Mucosa of stomach (tissue), 1 donor: ENCODE results near the gene SLAMF9.

Source experiments
- H3K27me3 ChIP-seq: one replicate; pipeline ENCODE4 v1.7.0; 2013; ENCODE audit warnings: mild to moderate bottlenecking, low read length; ENCODE audit not compliant: control insufficient read depth, insufficient read depth
- H3K36me3 ChIP-seq: one replicate; pipeline ENCODE4 v1.7.0; 2013; ENCODE audit warnings: low read length; ENCODE audit not compliant: control insufficient read depth, insufficient read depth
- H3K4me1 ChIP-seq: one replicate; pipeline ENCODE4 v1.7.0; 2013; ENCODE audit warnings: mild to moderate bottlenecking, low read length; ENCODE audit not compliant: control insufficient read depth, insufficient read depth
- H3K4me3 ChIP-seq: one replicate; pipeline ENCODE4 v1.7.0; 2013; ENCODE audit warnings: low read length
- H3K9ac ChIP-seq: one replicate; pipeline ENCODE4 v1.7.0; 2013; ENCODE audit warnings: mild to moderate bottlenecking, low read length, moderate library complexity
- H3K9me3 ChIP-seq: one replicate; pipeline ENCODE4 v1.7.0; 2013; ENCODE audit warnings: mild to moderate bottlenecking, low read length, moderate library complexity; ENCODE audit not compliant: control insufficient read depth
- donor health status: Pancreatic carcinoma.

The SLAMF9 gene

GRCh38 chr1:159953536-159954515 is at the start of gene SLAMF9:
Gene SLAMF9, minus strand, starts transcription at chr1:159954237. Its CDS starts 100 bp downstream, at chr1:159954137.
- Histone ChIP-seq H3K36me3 (no peaks in the 10 kb centered on the region), H3K9ac (no peak within 1 kb of the TSS), H3K4me3 (no peak within 1 kb of the TSS), H3K27me3 (no peaks in the 10 kb centered on the region), H3K4me1 (peaks cover 24% of the 10 kb centered on the region), H3K9me3 (no peaks in the 10 kb centered on the region)

DNA sequence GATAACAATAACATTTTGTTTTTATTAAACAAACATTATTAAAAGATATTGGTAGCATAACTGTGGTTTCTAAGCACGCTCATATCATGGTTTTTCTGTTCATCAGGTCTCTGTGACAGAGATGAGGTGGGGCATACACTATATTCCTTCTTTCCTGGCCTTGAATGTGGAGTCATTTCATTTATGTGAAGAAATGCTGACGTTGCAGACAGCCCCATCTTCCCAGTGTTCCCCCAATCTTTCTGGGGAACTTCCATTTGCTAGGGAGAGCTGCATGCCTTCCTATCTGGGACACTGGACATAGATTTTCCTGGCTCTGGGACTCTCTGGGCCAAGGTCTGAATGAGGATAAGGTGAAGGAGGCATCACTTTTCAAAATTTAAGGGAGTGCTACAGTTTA is 47.4 kb upstream of the SLAMF9 start:
- Histone ChIP-seq H3K4me1 (no peaks in the 10 kb centered on the region), H3K4me3 (no peak overlapping the region), H3K9me3 (no peaks in the 10 kb centered on the region), H3K27me3 (no peaks in the 10 kb centered on the region), H3K36me3 (no peaks in the 10 kb centered on the region), H3K9ac (no peak overlapping the region)

DNA sequence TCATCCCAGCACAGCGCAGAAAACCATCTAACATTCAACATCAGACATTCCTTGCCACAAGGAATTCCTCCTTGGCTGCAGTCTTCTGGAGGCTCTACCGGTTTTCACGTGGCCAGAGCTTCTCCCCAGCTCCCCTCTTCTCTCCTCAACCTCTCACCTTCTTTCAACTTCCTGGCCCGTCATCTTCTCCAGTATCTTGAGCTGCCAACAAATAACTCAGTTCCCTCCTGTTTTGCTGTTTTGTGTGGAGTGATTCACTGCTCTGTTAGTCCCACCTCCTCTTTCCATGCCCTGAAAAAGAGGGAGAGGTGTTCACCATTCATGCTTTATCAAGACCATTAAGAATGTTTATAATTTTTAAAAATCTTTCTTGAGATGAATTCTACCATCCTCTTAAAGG is 45.2 kb upstream of the SLAMF9 start:
- H3K9me3 ChIP-seq: no peaks in the 10 kb centered on the region
- no peaks in the 10 kb centered on the region for H3K4me1 ChIP-seq
- no peak overlapping the region for H3K9ac ChIP-seq

GRCh38 chr1:159996653-159997052 is 42.6 kb upstream of the SLAMF9 start:
- H3K4me3 ChIP-seq: no peak overlapping the region
- no peaks in the 10 kb centered on the region for H3K27me3 ChIP-seq
- no peaks in the 10 kb centered on the region for H3K36me3 ChIP-seq
- no peaks in the 10 kb centered on the region for H3K4me1 ChIP-seq
- no peaks in the 10 kb centered on the region for H3K9me3 ChIP-seq
- H3K9ac ChIP-seq: no peak overlapping the region

More for the DNA sequence above, 45.2 kb upstream of the SLAMF9 start:
- H3K4me3 ChIP-seq: no peak overlapping the region
- H3K36me3 ChIP-seq: no peaks in the 10 kb centered on the region
- no peaks in the 10 kb centered on the region for H3K27me3 ChIP-seq

DNA sequence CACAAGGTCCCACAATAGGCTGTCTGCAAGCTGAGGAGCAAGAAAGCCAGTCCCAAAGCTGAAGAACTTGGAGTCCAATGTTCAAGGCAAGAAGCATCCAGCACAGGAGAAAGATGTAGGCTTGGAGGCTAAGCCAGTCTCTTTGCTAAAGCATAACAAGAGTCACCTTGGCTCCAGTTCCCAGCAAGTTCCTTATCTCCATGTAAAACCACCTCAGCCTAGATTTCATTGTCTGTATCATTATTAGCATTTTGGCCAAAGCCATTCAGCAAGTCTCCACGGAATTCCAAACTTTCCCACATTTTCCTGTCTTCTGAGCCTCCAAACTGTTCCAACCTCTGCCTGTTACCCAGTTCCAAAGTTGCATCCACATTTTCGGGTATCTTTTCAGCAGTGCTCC is 40.9 kb upstream of the SLAMF9 start:
- no peaks in the 10 kb centered on the region for H3K4me1 ChIP-seq
- H3K36me3 ChIP-seq: no peaks in the 10 kb centered on the region
- H3K4me3 ChIP-seq: no peak overlapping the region
- H3K9ac ChIP-seq: no peak overlapping the region
- no peaks in the 10 kb centered on the region for H3K9me3 ChIP-seq
- no peaks in the 10 kb centered on the region for H3K27me3 ChIP-seq

DNA sequence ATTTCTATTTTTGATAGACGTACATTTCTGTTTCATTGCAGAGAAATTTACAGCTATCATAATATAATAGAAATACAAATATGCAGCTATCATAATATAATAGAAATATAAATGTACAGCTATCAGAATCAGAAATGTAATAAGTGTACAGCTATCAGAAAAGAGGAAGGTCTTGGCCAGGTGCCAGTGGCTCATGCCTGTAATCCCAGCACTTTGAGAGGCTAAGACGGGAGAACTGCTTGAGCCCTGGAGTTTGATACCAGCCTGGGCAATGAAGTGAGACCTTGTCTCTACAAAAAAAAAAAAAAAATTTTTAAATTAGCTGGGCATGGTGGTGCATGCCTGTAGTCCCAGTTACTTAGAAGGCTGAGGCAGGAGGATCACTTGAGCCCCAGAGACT is 39.9 kb upstream of the SLAMF9 start:
- H3K4me3 ChIP-seq: no peak overlapping the region
- no peaks in the 10 kb centered on the region for H3K4me1 ChIP-seq

GRCh38 chr1:159992161-159992560 is 38.1 kb upstream of the SLAMF9 start:
- H3K9ac ChIP-seq: no peak overlapping the region
- H3K4me1 ChIP-seq: peaks cover 4% of the 10 kb centered on the region
- H3K9me3 ChIP-seq: no peaks in the 10 kb centered on the region
- no peak overlapping the region for H3K4me3 ChIP-seq
- H3K36me3 ChIP-seq: no peaks in the 10 kb centered on the region
- no peaks in the 10 kb centered on the region for H3K27me3 ChIP-seq

More for the DNA sequence above, 39.9 kb upstream of the SLAMF9 start:
- Histone ChIP-seq H3K36me3 (no peaks in the 10 kb centered on the region), H3K27me3 (no peaks in the 10 kb centered on the region), H3K9ac (no peak overlapping the region), H3K9me3 (no peaks in the 10 kb centered on the region)

DNA sequence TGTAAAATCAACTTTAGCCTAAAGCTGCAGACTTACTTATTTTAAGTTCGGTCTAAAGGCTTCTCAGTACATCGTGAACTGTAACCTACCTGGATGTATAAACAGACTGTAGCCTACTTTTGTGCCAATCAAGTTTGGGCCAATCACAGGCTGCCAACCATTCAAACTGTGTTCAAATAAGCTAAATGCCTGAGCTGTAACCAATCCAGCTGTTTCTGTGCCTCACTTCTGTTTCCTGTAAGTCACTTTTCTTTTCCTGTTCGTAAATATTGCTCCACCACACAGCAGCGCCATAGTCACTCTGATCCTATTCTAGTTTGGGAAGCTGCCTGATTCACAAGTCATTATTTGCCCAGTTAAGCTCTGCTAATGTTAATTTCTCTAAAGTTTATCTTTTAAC is 37.5 kb upstream of the SLAMF9 start:
- Histone ChIP-seq H3K4me3 (no peak overlapping the region), H3K36me3 (no peaks in the 10 kb centered on the region), H3K27me3 (no peaks in the 10 kb centered on the region), H3K9me3 (no peaks in the 10 kb centered on the region), H3K9ac (no peak overlapping the region), H3K4me1 (peaks cover 4% of the 10 kb centered on the region)

DNA sequence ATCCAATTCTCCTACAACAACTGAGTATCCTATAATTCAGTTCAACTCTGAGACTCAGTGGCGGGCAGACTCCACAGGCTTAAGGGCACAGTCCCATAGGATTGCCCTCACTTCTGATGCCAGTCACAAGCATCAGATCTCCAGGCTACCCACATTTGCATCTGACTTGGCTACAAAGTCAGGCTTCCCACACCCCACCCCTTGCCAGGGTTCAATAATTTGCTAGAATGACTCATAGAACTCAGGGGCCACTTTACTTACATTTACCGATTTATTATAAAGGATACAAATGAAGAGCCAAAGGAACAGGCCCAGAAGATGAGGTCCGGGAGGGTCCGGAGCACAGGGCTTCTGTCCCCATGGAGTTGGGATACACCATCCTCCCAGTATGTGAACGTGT is 36.0 kb upstream of the SLAMF9 start:
- Histone ChIP-seq H3K9ac (no peak overlapping the region), H3K27me3 (no peaks in the 10 kb centered on the region), H3K4me1 (peaks cover 8% of the 10 kb centered on the region), H3K4me3 (no peak overlapping the region), H3K9me3 (no peaks in the 10 kb centered on the region), H3K36me3 (peaks cover 3% of the 10 kb centered on the region)

DNA sequence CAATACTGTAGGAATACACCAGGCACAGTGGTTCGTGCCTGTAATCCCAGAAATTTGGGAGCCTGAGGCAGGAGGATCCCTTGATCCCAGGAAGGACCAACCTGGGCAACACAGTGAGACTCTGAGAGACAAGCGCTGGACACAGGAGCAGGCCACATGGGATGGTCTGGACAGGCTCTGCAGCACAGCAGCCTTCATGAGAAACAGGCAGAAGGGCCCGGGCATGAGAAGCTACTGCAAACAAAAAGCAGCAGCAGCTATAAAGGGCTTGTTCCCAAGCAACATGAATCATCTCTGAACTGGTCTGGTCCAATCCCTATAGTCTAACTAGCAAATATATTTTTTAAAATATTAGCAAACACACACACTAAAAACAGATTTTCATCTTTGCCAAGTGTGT is 35.5 kb upstream of the SLAMF9 start:
- Histone ChIP-seq H3K36me3 (peaks cover 4% of the 10 kb centered on the region), H3K9me3 (no peaks in the 10 kb centered on the region), H3K9ac (no peak overlapping the region), H3K4me3 (no peak overlapping the region), H3K27me3 (no peaks in the 10 kb centered on the region), H3K4me1 (peaks cover 9% of the 10 kb centered on the region)

DNA sequence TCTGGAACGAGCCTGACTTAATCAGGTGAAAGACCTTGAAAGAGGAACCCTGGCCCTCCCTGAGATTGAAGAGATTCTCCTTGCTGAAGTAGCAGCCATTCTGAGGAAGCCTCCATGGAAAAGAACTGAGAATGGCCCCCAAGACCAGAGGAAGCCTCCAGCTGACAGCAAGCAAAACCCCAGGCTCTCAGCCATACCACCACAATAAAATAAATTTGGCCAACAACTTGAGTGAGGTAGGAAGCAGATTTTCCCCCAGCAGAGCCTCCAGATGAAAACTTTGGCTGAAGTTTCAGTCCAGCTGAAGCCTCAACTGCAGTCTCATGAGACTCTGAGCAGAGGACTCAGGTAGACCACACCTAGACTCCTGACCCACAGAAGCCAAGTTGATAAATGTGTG is 34.0 kb upstream of the SLAMF9 start:
- Histone ChIP-seq H3K9me3 (no peaks in the 10 kb centered on the region), H3K4me1 (peaks cover 9% of the 10 kb centered on the region), H3K9ac (no peak overlapping the region), H3K27me3 (no peaks in the 10 kb centered on the region), H3K36me3 (peaks cover 4% of the 10 kb centered on the region), H3K4me3 (no peak overlapping the region)

- Histone ChIP-seq H3K9ac (no peak overlapping the region), H3K4me3 (no peak overlapping the region), H3K27me3 (no peaks in the 10 kb centered on the region), H3K36me3 (peaks cover 4% of the 10 kb centered on the region), H3K4me1 (peaks cover 11% of the 10 kb centered on the region), H3K9me3 (no peaks in the 10 kb centered on the region)
Observed at GRCh38 chr1:159987186-159987585, 33.1 kb upstream of the SLAMF9 start.
